Activated CD8-positive, alpha-beta T cell treated with anti-CD3 and anti-CD28 coated beads for 36 hours (primary cell): ENCODE results near the gene GPAT2. TPM values are rescaled to one million over a fixed set of nuclear protein-coding genes. Genes with fewer than 3 reads are reported as not detected.
"Not testable (repeated sequence)": the region's sequence is repeated elsewhere in the genome, so short reads cannot be mapped to it uniquely, and the experiment has no call there.

Source experiments
- ATAC-seq: fragments of 200-7000 bp; cut with Tn5 transposase; one replicate; pipeline ENCODE4 v1.10.0; 2021; ENCODE audit warnings: mild to moderate bottlenecking, moderate library complexity
- CTCF ChIA-PET: fragments of 350-600 bp; sonication (Branson Sonifier 250); formaldehyde crosslinking; loops from one replicate; lab custom pipeline; 2021; ENCODE audit warnings: antibody characterized with exemption; lab: Charles Lee
- POLR2A ChIA-PET: fragments of 350-600 bp; sonication (Branson Sonifier 250); formaldehyde crosslinking; loops from one replicate; lab custom pipeline; 2021; ENCODE audit warnings: antibody characterized with exemption; lab: Charles Lee
- DNase-seq: peaks from one replicate; pipeline ENCODE4 v3.0.0-alpha.2; 2020
- H3K27ac Mint-ChIP-seq: one replicate; pipeline ENCODE4 v1.8.0; 2021; ENCODE audit warnings: mild to moderate bottlenecking, mixed read lengths
- H3K27me3 Mint-ChIP-seq: one replicate; pipeline ENCODE4 v1.8.0; 2021; ENCODE audit warnings: mixed read lengths
- H3K36me3 Mint-ChIP-seq: one replicate; pipeline ENCODE4 v1.8.0; 2021; ENCODE audit warnings: low read depth, mixed read lengths
- H3K4me1 Mint-ChIP-seq: one replicate; pipeline ENCODE4 v1.8.0; 2021; ENCODE audit warnings: low read depth, mixed read lengths
- H3K4me3 Mint-ChIP-seq: one replicate; pipeline ENCODE4 v1.8.0; 2021; ENCODE audit warnings: mild to moderate bottlenecking, moderate library complexity, mixed read lengths
- H3K9me3 Mint-ChIP-seq: one replicate; pipeline ENCODE4 v1.8.0; 2021; ENCODE audit warnings: mixed read lengths
- intact Hi-C: fragments of 100-400 bp; cut with micrococcal nuclease; formaldehyde crosslinking; loops from one replicate; pipeline ENCODE4 v1.10.0; 2022
- total RNA-seq, 2 experiments: library from RNA; stranded (reverse); gene quantifications; one replicate each; pipeline ENCODE4 v1.2.3, GENCODE V29; 2021
- TF ChIP-seq, protein P1 (sequence below): fragments of 200-600 bp; IDR thresholded peaks from one replicate; pipeline ENCODE4 v1.8.0; 2022; ENCODE audit warnings: antibody characterized with exemption, mild to moderate bottlenecking

Gene GPAT2
- total RNA-seq, 2 experiments from 2014 or later, result 9.7 to 10.2 TPM

GRCh38 chr2:96075199-96075771 is 40.6 kb upstream of the GPAT2 start:
- ChIA-PET CTCF (interaction anchor here (0.8 to 2.9 kb wide), 2 partner anchors 42 to 83 kb away, joined by 3 to 17 read pairs; partner anchors contain the start of gene ADRA2B), POLR2A (interaction anchor here (1.0 kb wide), 1 partner anchor 23 kb away, joined by 3 read pairs; no protein-coding TSS in a partner anchor)
- Mint-ChIP-seq H3K27ac (no peak overlapping the region), H3K9me3 (peaks cover 9% of the 10 kb centered on the region), H3K4me3 (no peak overlapping the region), H3K36me3 (no peaks in the 10 kb centered on the region), H3K4me1 (no peaks in the 10 kb centered on the region), H3K27me3 (no peaks in the 10 kb centered on the region)
- ATAC-seq (no peak), DNase-seq (no peak)
- TF ChIP-seq, protein P1, sequence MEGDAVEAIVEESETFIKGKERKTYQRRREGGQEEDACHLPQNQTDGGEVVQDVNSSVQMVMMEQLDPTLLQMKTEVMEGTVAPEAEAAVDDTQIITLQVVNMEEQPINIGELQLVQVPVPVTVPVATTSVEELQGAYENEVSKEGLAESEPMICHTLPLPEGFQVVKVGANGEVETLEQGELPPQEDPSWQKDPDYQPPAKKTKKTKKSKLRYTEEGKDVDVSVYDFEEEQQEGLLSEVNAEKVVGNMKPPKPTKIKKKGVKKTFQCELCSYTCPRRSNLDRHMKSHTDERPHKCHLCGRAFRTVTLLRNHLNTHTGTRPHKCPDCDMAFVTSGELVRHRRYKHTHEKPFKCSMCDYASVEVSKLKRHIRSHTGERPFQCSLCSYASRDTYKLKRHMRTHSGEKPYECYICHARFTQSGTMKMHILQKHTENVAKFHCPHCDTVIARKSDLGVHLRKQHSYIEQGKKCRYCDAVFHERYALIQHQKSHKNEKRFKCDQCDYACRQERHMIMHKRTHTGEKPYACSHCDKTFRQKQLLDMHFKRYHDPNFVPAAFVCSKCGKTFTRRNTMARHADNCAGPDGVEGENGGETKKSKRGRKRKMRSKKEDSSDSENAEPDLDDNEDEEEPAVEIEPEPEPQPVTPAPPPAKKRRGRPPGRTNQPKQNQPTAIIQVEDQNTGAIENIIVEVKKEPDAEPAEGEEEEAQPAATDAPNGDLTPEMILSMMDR, result no peak
- intact Hi-C loops, result no loop called here

- ChIA-PET CTCF (interaction anchor here (0.8 to 2.9 kb wide), 2 partner anchors 43 to 82 kb away, joined by 3 to 17 read pairs; partner anchors contain the start of gene ADRA2B), POLR2A (no interaction called here)
- no peaks in the 10 kb centered on the region for H3K4me1 Mint-ChIP-seq
- no peak overlapping the region for H3K27ac Mint-ChIP-seq
- H3K27me3 Mint-ChIP-seq, result no peaks in the 10 kb centered on the region
- H3K36me3 Mint-ChIP-seq, result no peaks in the 10 kb centered on the region
- intact Hi-C loops, result no loop called here
- TF ChIP-seq, protein P1, result no peak
- no peak overlapping the region for H3K4me3 Mint-ChIP-seq
- no peak for DNase-seq
- ATAC-seq, result no peak
- peaks cover 9% of the 10 kb centered on the region for H3K9me3 Mint-ChIP-seq
Observed at GRCh38 chr2:96074156-96074555, 39.4 kb upstream of the GPAT2 start.

DNA sequence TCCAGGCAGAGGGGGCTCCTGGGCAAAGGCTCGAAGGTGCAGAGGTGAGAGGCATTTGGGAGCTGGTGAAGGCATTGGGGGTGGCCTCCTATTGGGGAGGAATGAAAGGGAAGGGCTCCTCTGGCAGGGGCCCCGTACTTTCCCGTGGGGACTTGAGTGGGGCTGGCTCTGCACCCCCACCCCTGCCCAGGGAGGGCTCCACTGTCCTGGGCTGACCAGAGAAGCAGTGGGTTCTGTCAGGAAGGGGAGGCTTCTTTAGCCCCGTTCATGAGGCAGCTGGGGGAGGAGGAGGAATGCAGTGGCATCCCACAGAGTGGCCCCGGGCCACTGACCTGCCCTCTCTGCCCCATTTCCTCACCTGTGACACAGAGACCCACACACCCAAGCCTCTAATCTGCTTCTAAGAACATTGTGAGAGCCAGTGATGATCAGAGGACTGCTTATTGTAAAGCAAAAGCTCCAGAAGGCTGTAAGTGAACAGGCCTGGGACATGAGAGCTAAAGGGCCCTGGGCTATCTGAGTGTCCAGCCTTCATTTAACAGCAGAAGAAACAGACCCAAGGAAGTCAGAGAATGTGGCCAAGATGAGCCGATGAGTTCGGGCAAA is 38.6 kb upstream of the GPAT2 start:
- Mint-ChIP-seq H3K9me3 (peaks cover 9% of the 10 kb centered on the region), H3K27me3 (no peaks in the 10 kb centered on the region), H3K4me1 (no peaks in the 10 kb centered on the region), H3K4me3 (no peak overlapping the region), H3K36me3 (no peaks in the 10 kb centered on the region), H3K27ac (no peak overlapping the region)
- POLR2A ChIA-PET, result no interaction called here
- intact Hi-C loops, result no loop called here
- CTCF ChIA-PET, result interaction anchor here (0.7 to 2.9 kb wide), 2 partner anchors 43 to 44 kb away, joined by 3 to 17 read pairs; partner anchors contain the start of gene ADRA2B
- no peak for ATAC-seq
- no peak for DNase-seq
- TF ChIP-seq, protein P1, result no peak

GRCh38 chr2:96072746-96073145 is 38.0 kb upstream of the GPAT2 start:
- CTCF ChIA-PET, result interaction anchor here (0.7 kb wide), 1 partner anchor 44 kb away, joined by 3 read pairs; no protein-coding TSS in a partner anchor
- intact Hi-C loops, result no loop called here
- Mint-ChIP-seq H3K27ac (no peak overlapping the region), H3K27me3 (no peaks in the 10 kb centered on the region), H3K4me1 (no peaks in the 10 kb centered on the region), H3K36me3 (no peaks in the 10 kb centered on the region), H3K9me3 (peaks cover 9% of the 10 kb centered on the region), H3K4me3 (no peak overlapping the region)
- DNase-seq, result no peak
- TF ChIP-seq, protein P1, result no peak
- POLR2A ChIA-PET, result no interaction called here
- ATAC-seq, result no peak

GRCh38 chr2:96071977-96072491 is 37.3 kb upstream of the GPAT2 start:
- DNase-seq, H3K36me3 Mint-ChIP-seq, H3K4me1 Mint-ChIP-seq, POLR2A ChIA-PET, intact Hi-C loops, H3K9me3 Mint-ChIP-seq, ATAC-seq, H3K27ac Mint-ChIP-seq, H3K4me3 Mint-ChIP-seq, H3K27me3 Mint-ChIP-seq: not testable (repeated sequence)
- CTCF ChIA-PET, result interaction anchor here (0.8 kb wide), 1 partner anchor 45 kb away, joined by 3 read pairs; no protein-coding TSS in a partner anchor

DNA sequence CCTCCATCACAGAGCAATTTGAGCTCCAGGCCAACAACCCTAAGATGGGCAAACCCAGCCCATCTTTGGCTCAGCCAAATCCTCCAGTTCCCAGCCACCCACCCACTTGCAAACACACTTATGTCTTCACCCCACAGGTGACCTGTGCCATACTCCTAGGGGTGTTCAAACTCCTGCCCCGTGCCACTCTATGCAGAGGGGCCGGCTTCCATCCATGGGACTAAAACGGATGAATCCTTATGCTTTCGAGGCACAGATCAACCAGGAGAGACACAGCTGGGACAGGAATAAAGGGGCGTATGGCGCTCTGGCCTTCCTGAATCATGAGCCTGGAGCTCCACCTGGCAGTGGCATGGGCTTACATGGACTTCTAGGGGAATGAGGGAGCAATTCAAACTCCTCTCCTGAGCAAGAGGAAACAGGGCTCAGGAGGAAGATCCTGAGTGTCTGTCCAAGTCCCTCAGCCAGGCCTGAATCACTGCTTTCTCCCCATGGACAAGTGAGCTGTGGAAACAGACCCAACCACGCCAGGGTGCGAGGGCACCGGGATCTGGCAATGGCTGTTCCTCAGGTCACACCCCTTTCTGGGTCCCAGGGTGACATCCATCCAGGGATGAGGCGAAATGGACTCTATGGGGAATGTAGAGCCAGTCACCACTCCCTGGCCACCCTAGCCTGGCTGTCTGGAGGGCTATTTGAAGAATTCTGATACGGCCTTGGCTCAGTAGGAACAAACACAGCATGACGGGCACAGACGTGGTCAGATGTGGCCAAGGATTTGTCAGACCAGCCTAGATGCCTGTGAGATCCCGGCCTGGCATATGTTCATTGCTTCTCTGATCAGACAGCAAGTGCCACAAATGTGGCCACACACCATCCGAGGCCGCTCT is 36.6 kb upstream of the GPAT2 start:
- H3K27me3 Mint-ChIP-seq, H3K36me3 Mint-ChIP-seq, H3K9me3 Mint-ChIP-seq, H3K4me3 Mint-ChIP-seq, POLR2A ChIA-PET, H3K27ac Mint-ChIP-seq, intact Hi-C loops, DNase-seq, ATAC-seq, H3K4me1 Mint-ChIP-seq: not testable (repeated sequence)
- CTCF ChIA-PET, result interaction anchor here (0.8 kb wide), 1 partner anchor 45 kb away, joined by 3 read pairs; no protein-coding TSS in a partner anchor

GRCh38 chr2:96070351-96070750 is 35.6 kb upstream of the GPAT2 start:
- H3K4me3 Mint-ChIP-seq, POLR2A ChIA-PET, ATAC-seq, H3K9me3 Mint-ChIP-seq, H3K27ac Mint-ChIP-seq, H3K4me1 Mint-ChIP-seq, DNase-seq, intact Hi-C loops, CTCF ChIA-PET, H3K27me3 Mint-ChIP-seq, H3K36me3 Mint-ChIP-seq: not testable (repeated sequence)
